Measurements from ENCODE around the gene TUBGCP2. TPM values are rescaled to one million over a fixed set of nuclear protein-coding genes. Genes with fewer than 3 reads are reported as not detected.
"Not testable (repeated sequence)": the region's sequence is repeated elsewhere in the genome, so short reads cannot be mapped to it uniquely, and the experiment has no call there.

TUBGCP2 gene
- total RNA-seq, 1 donor from 2014 or later, result 65.0 TPM

GRCh38 chr10:133326223-133326551, 17.5 kb upstream of the TUBGCP2 start:
- no peak for DNase-seq (ENCODE audit: low spot score)
- peaks cover 47% of the 10 kb centered on the region for H3K27me3 Mint-ChIP-seq (ENCODE audit: insufficient read depth)
- no peak overlapping the region for H3K4me3 Mint-ChIP-seq
- intact Hi-C loops (cut with micrococcal nuclease), result loop anchor here (5.0 kb wide), 1 partner anchor 281 kb away; no protein-coding TSS in a partner anchor
- no peak overlapping the region for H3K27ac Mint-ChIP-seq
- no peaks in the 10 kb centered on the region for H3K36me3 Mint-ChIP-seq (ENCODE audit: low read depth)
- no peaks in the 10 kb centered on the region for H3K4me1 Mint-ChIP-seq (ENCODE audit: low read depth)
- H3K9me3 Mint-ChIP-seq, result no peaks in the 10 kb centered on the region

- H3K27ac Mint-ChIP-seq, result no peak overlapping the region
- no peaks in the 10 kb centered on the region for H3K36me3 Mint-ChIP-seq (ENCODE audit: low read depth)
- intact Hi-C loops (cut with micrococcal nuclease), result loop anchor here (2.0 to 5.0 kb wide), 2 partner anchors 17 to 282 kb away; partner anchors contain the start of genes TUBGCP2 and ZNF511
- no peaks in the 10 kb centered on the region for H3K9me3 Mint-ChIP-seq
- H3K4me3 Mint-ChIP-seq, result peak overlapping the region; percentile 54
- H3K4me1 Mint-ChIP-seq (ENCODE audit: low read depth), result no peaks in the 10 kb centered on the region
- no peak for DNase-seq (ENCODE audit: low spot score)
- peaks cover 42% of the 10 kb centered on the region for H3K27me3 Mint-ChIP-seq (ENCODE audit: insufficient read depth)
Observed at GRCh38 chr10:133325440-133326222, 17.0 kb upstream of the TUBGCP2 start.

GRCh38 chr10:133324857-133325260, 16.2 kb upstream of the TUBGCP2 start:
- no peak overlapping the region for H3K4me3 Mint-ChIP-seq
- no peak overlapping the region for H3K27ac Mint-ChIP-seq
- H3K4me1 Mint-ChIP-seq (ENCODE audit: low read depth), result no peaks in the 10 kb centered on the region

GRCh38 chr10:133324198-133324792, 15.6 kb upstream of the TUBGCP2 start:
- Mint-ChIP-seq H3K9me3 (peaks cover 4% of the 10 kb centered on the region), H3K27ac (no peak overlapping the region), H3K4me3 (no peak overlapping the region), H3K27me3 (ENCODE audit: insufficient read depth) (peaks cover 34% of the 10 kb centered on the region), H3K4me1 (ENCODE audit: low read depth) (peaks cover 3% of the 10 kb centered on the region), H3K36me3 (ENCODE audit: low read depth) (no peaks in the 10 kb centered on the region)
- peak; percentile 40 for DNase-seq (ENCODE audit: low spot score)
- intact Hi-C loops (cut with micrococcal nuclease), result loop anchor here (1.0 to 2.0 kb wide), 2 partner anchors 15 to 34 kb away; partner anchors contain the start of genes FUOM, TUBGCP2 and ZNF511

More at GRCh38 chr10:133324857-133325260, 16.2 kb upstream of the TUBGCP2 start:
- intact Hi-C loops (cut with micrococcal nuclease), result loop anchor here (1.0 to 5.0 kb wide), 3 partner anchors 16 to 282 kb away; partner anchors contain the start of genes FUOM, TUBGCP2 and ZNF511
- H3K9me3 Mint-ChIP-seq, result peaks cover 4% of the 10 kb centered on the region
- no peaks in the 10 kb centered on the region for H3K36me3 Mint-ChIP-seq (ENCODE audit: low read depth)
- no peak for DNase-seq (ENCODE audit: low spot score)
- H3K27me3 Mint-ChIP-seq (ENCODE audit: insufficient read depth), result peaks cover 37% of the 10 kb centered on the region

GRCh38 chr10:133322064-133322709, 13.5 kb upstream of the TUBGCP2 start:
- H3K4me3 Mint-ChIP-seq; H3K27ac Mint-ChIP-seq; DNase-seq (ENCODE audit: low spot score); H3K36me3 Mint-ChIP-seq (ENCODE audit: low read depth); H3K9me3 Mint-ChIP-seq; H3K4me1 Mint-ChIP-seq (ENCODE audit: low read depth); intact Hi-C loops (cut with micrococcal nuclease): not testable (repeated sequence)
- peaks cover 20% of the 10 kb centered on the region for H3K27me3 Mint-ChIP-seq (ENCODE audit: insufficient read depth)

GRCh38 chr10:133320852-133321422, 12.3 kb upstream of the TUBGCP2 start:
- intact Hi-C loops (cut with micrococcal nuclease); H3K27ac Mint-ChIP-seq; H3K9me3 Mint-ChIP-seq; H3K4me3 Mint-ChIP-seq; DNase-seq (ENCODE audit: low spot score); H3K4me1 Mint-ChIP-seq (ENCODE audit: low read depth); H3K36me3 Mint-ChIP-seq (ENCODE audit: low read depth): not testable (repeated sequence)
- H3K27me3 Mint-ChIP-seq (ENCODE audit: insufficient read depth), result peaks cover 10% of the 10 kb centered on the region

GRCh38 chr10:133318494-133319127, 9.9 kb upstream of the TUBGCP2 start:
- Mint-ChIP-seq H3K9me3 (peaks cover 4% of the 10 kb centered on the region), H3K4me1 (ENCODE audit: low read depth) (peaks cover 7% of the 10 kb centered on the region), H3K4me3 (peak overlapping the region; percentile 64), H3K36me3 (ENCODE audit: low read depth) (peaks cover 3% of the 10 kb centered on the region), H3K27me3 (ENCODE audit: insufficient read depth) (peaks cover 4% of the 10 kb centered on the region), H3K27ac (no peak overlapping the region)
- intact Hi-C loops (cut with micrococcal nuclease), result loop anchor here (2.0 kb wide), 1 partner anchor 174 kb away; no protein-coding TSS in a partner anchor
- DNase-seq (ENCODE audit: low spot score), result peak; percentile 60

GRCh38 chr10:133316732-133317131, 8.1 kb upstream of the TUBGCP2 start:
- H3K9me3 Mint-ChIP-seq, result peaks cover 4% of the 10 kb centered on the region
- H3K36me3 Mint-ChIP-seq (ENCODE audit: low read depth), result peaks cover 9% of the 10 kb centered on the region
- no peak overlapping the region for H3K4me3 Mint-ChIP-seq
- H3K4me1 Mint-ChIP-seq (ENCODE audit: low read depth), result peaks cover 7% of the 10 kb centered on the region
- intact Hi-C loops (cut with micrococcal nuclease), result no loop called here
- H3K27ac Mint-ChIP-seq, result no peak overlapping the region
- peaks cover 4% of the 10 kb centered on the region for H3K27me3 Mint-ChIP-seq (ENCODE audit: insufficient read depth)
- no peak for DNase-seq (ENCODE audit: low spot score)

GRCh38 chr10:133316266-133316665, 7.6 kb upstream of the TUBGCP2 start:
- peaks cover 4% of the 10 kb centered on the region for H3K9me3 Mint-ChIP-seq
- peaks cover 7% of the 10 kb centered on the region for H3K4me1 Mint-ChIP-seq (ENCODE audit: low read depth)
- H3K27ac Mint-ChIP-seq, result no peak overlapping the region
- no peak overlapping the region for H3K4me3 Mint-ChIP-seq
- H3K36me3 Mint-ChIP-seq (ENCODE audit: low read depth), result peaks cover 9% of the 10 kb centered on the region
- intact Hi-C loops (cut with micrococcal nuclease), result no loop called here
- no peak for DNase-seq (ENCODE audit: low spot score)
- H3K27me3 Mint-ChIP-seq (ENCODE audit: insufficient read depth), result peaks cover 4% of the 10 kb centered on the region

GRCh38 chr10:133315847-133316246, 7.2 kb upstream of the TUBGCP2 start:
- Mint-ChIP-seq H3K27ac (no peak overlapping the region), H3K4me3 (no peak overlapping the region), H3K4me1 (ENCODE audit: low read depth) (peaks cover 7% of the 10 kb centered on the region), H3K36me3 (ENCODE audit: low read depth) (peaks cover 9% of the 10 kb centered on the region), H3K9me3 (peaks cover 4% of the 10 kb centered on the region), H3K27me3 (ENCODE audit: insufficient read depth) (peaks cover 4% of the 10 kb centered on the region)
- intact Hi-C loops (cut with micrococcal nuclease), result no loop called here
- no peak for DNase-seq (ENCODE audit: low spot score)

- Mint-ChIP-seq H3K4me1 (ENCODE audit: low read depth) (peaks cover 7% of the 10 kb centered on the region), H3K27ac (peak overlapping the region; percentile 42), H3K27me3 (ENCODE audit: insufficient read depth) (peaks cover 4% of the 10 kb centered on the region), H3K36me3 (ENCODE audit: low read depth) (peaks cover 9% of the 10 kb centered on the region), H3K4me3 (no peak overlapping the region), H3K9me3 (no peaks in the 10 kb centered on the region)
- no peak for DNase-seq (ENCODE audit: low spot score)
- intact Hi-C loops (cut with micrococcal nuclease), result no loop called here
Observed at GRCh38 chr10:133314911-133315310, 6.2 kb upstream of the TUBGCP2 start.

- Mint-ChIP-seq H3K4me1 (ENCODE audit: low read depth) (peaks cover 2% of the 10 kb centered on the region), H3K36me3 (ENCODE audit: low read depth) (peaks cover 10% of the 10 kb centered on the region), H3K27ac (no peak overlapping the region), H3K9me3 (no peaks in the 10 kb centered on the region), H3K4me3 (no peak overlapping the region), H3K27me3 (ENCODE audit: insufficient read depth) (peaks cover 2% of the 10 kb centered on the region)
- intact Hi-C loops (cut with micrococcal nuclease), result no loop called here
- DNase-seq (ENCODE audit: low spot score), result no peak
Observed at GRCh38 chr10:133313192-133313591, 4.5 kb upstream of the TUBGCP2 start.
